DOHH2 (cell line): ENCODE data around the gene TRPV4.

Experiments
- CTCF ChIP-seq: fragments of 200-600 bp; sonication (generic); IDR thresholded peaks from one replicate; pipeline ENCODE4 v1.5.1; 2014; ENCODE audit warnings: antibody characterized with exemption, mild to moderate bottlenecking, low read depth, low read length; ENCODE audit not compliant: poor library complexity, severe bottlenecking
- EZH2phosphoT487 ChIP-seq: fragments of 200-600 bp; sonication (generic); IDR thresholded peaks from 2 replicates; pipeline ENCODE4 v1.6.1; 2017; ENCODE audit warnings: borderline replicate concordance, mild to moderate bottlenecking, antibody characterized with exemption, low read length, moderate library complexity, mixed read lengths

GRCh38 chr12:109797905-109798669 is 35.1 kb downstream of the TRPV4 start:
- TF ChIP-seq CTCF (peak; percentile 56), EZH2phosphoT487 (no peak)
